Glutamatergic neuron (in vitro differentiated cells): ENCODE measurements around the gene EFHC2. TPM values are rescaled to one million over a fixed set of nuclear protein-coding genes. Genes with fewer than 3 reads are reported as not detected.

Experiments
- DNase-seq: peaks from one replicate; pipeline ENCODE4 v3.0.0; 2022
- H3K27ac Mint-ChIP-seq: one replicate; pipeline ENCODE4 v1.8.0; 2020; ENCODE audit warnings: mild to moderate bottlenecking, mixed read lengths, inconsistent platforms; ENCODE audit not compliant: unreplicated experiment
- H3K27me3 Mint-ChIP-seq: one replicate; pipeline ENCODE4 v1.8.0; 2020; ENCODE audit warnings: mild to moderate bottlenecking, moderate library complexity, mixed read lengths, inconsistent platforms; ENCODE audit not compliant: unreplicated experiment
- H3K36me3 Mint-ChIP-seq: one replicate; pipeline ENCODE4 v1.8.0; 2020; ENCODE audit warnings: mild to moderate bottlenecking, mixed read lengths, inconsistent platforms; ENCODE audit not compliant: unreplicated experiment
- H3K4me1 Mint-ChIP-seq: one replicate; pipeline ENCODE4 v1.8.0; 2020; ENCODE audit warnings: mild to moderate bottlenecking, low read depth, mixed read lengths, inconsistent platforms; ENCODE audit not compliant: unreplicated experiment
- H3K4me3 Mint-ChIP-seq: one replicate; pipeline ENCODE4 v1.8.0; 2020; ENCODE audit warnings: mild to moderate bottlenecking, mixed read lengths, inconsistent platforms; ENCODE audit not compliant: unreplicated experiment
- H3K9me3 Mint-ChIP-seq: one replicate; pipeline ENCODE4 v1.8.0; 2020; ENCODE audit warnings: mild to moderate bottlenecking, moderate library complexity, mixed read lengths, inconsistent platforms; ENCODE audit not compliant: unreplicated experiment
- total RNA-seq: library from RNA; stranded (reverse); fragmentation: NEBNext Ultra II Directional; extraction: Animal tissue kit (Norgen Biotek cat#: 25700); gene quantifications from one replicate; pipeline ENCODE4 v1.2.1, GENCODE V29; 2021; ENCODE audit not compliant: unreplicated experiment
- TF ChIP-seq, protein P1 (sequence below): fragments of 200-600 bp; sonication (generic); IDR thresholded peaks from one replicate; pipeline ENCODE4 v1.5.0; 2021; ENCODE audit not compliant: partially characterized antibody, unreplicated experiment

The EFHC2 gene
- total RNA-seq, 1 donor from 2014 or later: not detected

DNA sequence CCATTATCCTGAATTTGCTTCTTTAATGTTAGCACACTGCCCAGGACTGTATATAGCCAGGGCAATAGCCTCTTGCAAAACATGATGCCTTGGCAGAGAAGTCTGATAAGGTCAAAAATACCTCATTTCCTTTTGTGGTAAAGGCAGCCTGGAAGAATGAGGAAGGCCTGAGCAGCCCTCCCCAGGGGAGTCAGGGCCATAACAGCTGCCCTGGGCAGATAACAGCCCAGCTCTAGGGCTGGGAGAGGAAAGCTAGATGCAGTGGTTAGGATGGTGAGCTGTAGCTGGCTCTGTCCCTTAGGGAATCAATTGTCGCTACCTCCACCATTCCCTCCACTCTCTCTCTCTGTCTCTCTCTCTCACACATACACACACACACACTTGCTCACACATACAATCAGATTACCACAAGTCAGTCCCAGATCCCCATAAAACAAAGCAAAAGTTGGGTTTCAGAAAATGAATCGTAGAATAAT lies 29.2 kb downstream of the EFHC2 start:
- Mint-ChIP-seq H3K4me3 (no peak overlapping the region), H3K4me1 (peaks cover 4% of the 10 kb centered on the region), H3K27me3 (peaks cover 5% of the 10 kb centered on the region), H3K27ac (no peak overlapping the region), H3K9me3 (no peaks in the 10 kb centered on the region), H3K36me3 (no peaks in the 10 kb centered on the region)
- peak; percentile 42 for DNase-seq
- TF ChIP-seq, protein P1, sequence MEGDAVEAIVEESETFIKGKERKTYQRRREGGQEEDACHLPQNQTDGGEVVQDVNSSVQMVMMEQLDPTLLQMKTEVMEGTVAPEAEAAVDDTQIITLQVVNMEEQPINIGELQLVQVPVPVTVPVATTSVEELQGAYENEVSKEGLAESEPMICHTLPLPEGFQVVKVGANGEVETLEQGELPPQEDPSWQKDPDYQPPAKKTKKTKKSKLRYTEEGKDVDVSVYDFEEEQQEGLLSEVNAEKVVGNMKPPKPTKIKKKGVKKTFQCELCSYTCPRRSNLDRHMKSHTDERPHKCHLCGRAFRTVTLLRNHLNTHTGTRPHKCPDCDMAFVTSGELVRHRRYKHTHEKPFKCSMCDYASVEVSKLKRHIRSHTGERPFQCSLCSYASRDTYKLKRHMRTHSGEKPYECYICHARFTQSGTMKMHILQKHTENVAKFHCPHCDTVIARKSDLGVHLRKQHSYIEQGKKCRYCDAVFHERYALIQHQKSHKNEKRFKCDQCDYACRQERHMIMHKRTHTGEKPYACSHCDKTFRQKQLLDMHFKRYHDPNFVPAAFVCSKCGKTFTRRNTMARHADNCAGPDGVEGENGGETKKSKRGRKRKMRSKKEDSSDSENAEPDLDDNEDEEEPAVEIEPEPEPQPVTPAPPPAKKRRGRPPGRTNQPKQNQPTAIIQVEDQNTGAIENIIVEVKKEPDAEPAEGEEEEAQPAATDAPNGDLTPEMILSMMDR: no peak

DNA sequence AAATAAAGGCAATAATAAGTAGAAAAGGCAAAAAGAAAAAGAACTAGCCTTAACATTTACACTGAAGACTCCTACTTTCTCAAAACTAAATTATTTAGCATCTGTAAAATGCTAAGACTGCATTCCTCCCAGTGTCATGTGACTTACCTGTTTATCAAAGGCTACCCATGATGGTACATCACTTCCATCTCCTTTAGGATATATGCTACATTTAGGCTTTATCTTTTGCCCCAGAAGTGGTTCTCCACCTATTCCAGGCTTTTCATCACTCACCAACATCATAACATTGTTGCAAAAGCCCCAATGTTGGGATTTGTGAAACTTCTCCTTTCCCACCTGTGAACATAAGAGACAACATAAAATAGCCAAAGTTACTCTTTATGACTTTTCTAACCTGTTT lies 31.1 kb downstream of the EFHC2 start:
- DNase-seq: no peak
- Mint-ChIP-seq H3K36me3 (no peaks in the 10 kb centered on the region), H3K27me3 (peaks cover 5% of the 10 kb centered on the region), H3K27ac (no peak overlapping the region), H3K4me1 (peaks cover 4% of the 10 kb centered on the region), H3K4me3 (no peak overlapping the region), H3K9me3 (no peaks in the 10 kb centered on the region)
- TF ChIP-seq, protein P1: no peak

DNA sequence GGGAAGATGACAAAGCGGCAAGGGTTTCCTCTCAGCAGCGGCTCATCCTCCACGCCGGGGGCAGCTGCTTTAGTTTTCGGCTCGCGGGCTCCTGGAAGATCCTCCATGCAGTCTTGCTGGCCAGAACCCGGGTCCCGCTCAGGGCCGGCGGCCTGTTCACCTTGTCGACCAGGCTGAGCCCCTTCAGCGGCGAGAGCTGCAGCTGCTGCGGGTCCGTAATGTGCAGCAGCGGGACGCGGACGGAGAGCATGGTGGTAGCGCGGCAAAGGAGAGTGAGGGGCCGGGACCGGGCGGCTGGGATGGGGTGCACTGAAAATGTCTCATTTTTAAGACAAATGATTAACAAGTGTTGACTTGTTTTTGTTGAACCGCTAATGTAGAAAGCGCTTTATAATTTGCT lies 33.2 kb downstream of the EFHC2 start:
- no peaks in the 10 kb centered on the region for H3K9me3 Mint-ChIP-seq
- H3K27me3 Mint-ChIP-seq: peaks cover 2% of the 10 kb centered on the region
- H3K27ac Mint-ChIP-seq: no peak overlapping the region
- H3K36me3 Mint-ChIP-seq: no peaks in the 10 kb centered on the region
- H3K4me1 Mint-ChIP-seq: peaks cover 5% of the 10 kb centered on the region
- TF ChIP-seq, protein P1: no peak
- DNase-seq: no peak
- no peak overlapping the region for H3K4me3 Mint-ChIP-seq

DNA sequence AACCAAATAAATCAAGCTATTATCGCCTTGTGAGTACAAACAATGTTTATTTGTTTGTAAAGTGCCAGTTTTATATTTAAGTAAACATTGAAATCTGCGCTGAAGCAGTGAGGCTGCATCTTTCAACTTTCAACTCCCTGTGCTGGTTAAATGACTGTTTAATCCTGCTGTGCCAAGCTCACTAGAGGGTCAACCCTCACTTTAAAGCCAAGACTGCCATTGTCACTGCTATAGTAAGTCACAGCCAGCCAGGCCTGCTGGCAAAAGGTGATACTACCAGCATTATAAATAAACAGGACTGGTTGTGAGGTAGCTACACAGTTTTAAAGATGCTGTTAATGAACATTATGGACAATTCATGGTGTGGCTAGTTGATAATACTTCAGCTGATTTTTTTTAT lies 34.6 kb downstream of the EFHC2 start:
- TF ChIP-seq, protein P1: no peak
- no peaks in the 10 kb centered on the region for H3K9me3 Mint-ChIP-seq
- DNase-seq: no peak
- H3K4me1 Mint-ChIP-seq: peaks cover 2% of the 10 kb centered on the region
- no peaks in the 10 kb centered on the region for H3K36me3 Mint-ChIP-seq
- H3K4me3 Mint-ChIP-seq: no peak overlapping the region
- H3K27ac Mint-ChIP-seq: no peak overlapping the region
- peaks cover 2% of the 10 kb centered on the region for H3K27me3 Mint-ChIP-seq

DNA sequence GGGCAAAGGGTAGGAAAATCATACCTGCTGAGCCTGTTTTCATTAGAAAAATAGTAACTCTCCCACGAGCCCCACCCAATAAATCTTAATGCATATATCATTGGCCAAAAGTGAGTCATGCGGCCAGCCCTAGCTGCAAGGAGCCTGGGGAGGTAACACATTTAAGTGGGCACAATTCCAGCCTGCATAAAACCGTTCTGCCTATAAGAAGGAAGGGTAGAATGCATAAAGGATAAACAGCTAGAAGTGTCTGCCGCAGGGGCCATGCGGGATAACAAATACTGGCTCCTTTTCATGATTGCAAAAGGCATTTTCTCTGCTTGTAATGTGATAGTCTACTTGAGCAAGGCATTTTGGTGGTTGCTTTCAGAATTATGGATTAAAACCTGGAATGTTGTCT lies 37.1 kb downstream of the EFHC2 start:
- no peak overlapping the region for H3K27ac Mint-ChIP-seq
- H3K9me3 Mint-ChIP-seq: no peaks in the 10 kb centered on the region
- no peaks in the 10 kb centered on the region for H3K36me3 Mint-ChIP-seq
- no peak for DNase-seq
- TF ChIP-seq, protein P1: no peak
- no peaks in the 10 kb centered on the region for H3K27me3 Mint-ChIP-seq
- H3K4me1 Mint-ChIP-seq: peaks cover 2% of the 10 kb centered on the region
- no peak overlapping the region for H3K4me3 Mint-ChIP-seq
